ENCODE results near the gene PCOLCE2. TPM values are rescaled to one million over a fixed set of nuclear protein-coding genes. Genes with fewer than 3 reads are reported as not detected.
A peak's percentile ranks its signal among the peaks of the same experiment; 100 is the strongest.

The PCOLCE2 gene, protein sequence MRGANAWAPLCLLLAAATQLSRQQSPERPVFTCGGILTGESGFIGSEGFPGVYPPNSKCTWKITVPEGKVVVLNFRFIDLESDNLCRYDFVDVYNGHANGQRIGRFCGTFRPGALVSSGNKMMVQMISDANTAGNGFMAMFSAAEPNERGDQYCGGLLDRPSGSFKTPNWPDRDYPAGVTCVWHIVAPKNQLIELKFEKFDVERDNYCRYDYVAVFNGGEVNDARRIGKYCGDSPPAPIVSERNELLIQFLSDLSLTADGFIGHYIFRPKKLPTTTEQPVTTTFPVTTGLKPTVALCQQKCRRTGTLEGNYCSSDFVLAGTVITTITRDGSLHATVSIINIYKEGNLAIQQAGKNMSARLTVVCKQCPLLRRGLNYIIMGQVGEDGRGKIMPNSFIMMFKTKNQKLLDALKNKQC
- total RNA-seq, result 1 to 10 TPM in 3 of 4 donors, not detected in 1; 5.2 to 9.1 (median 6.0) TPM

DNA sequence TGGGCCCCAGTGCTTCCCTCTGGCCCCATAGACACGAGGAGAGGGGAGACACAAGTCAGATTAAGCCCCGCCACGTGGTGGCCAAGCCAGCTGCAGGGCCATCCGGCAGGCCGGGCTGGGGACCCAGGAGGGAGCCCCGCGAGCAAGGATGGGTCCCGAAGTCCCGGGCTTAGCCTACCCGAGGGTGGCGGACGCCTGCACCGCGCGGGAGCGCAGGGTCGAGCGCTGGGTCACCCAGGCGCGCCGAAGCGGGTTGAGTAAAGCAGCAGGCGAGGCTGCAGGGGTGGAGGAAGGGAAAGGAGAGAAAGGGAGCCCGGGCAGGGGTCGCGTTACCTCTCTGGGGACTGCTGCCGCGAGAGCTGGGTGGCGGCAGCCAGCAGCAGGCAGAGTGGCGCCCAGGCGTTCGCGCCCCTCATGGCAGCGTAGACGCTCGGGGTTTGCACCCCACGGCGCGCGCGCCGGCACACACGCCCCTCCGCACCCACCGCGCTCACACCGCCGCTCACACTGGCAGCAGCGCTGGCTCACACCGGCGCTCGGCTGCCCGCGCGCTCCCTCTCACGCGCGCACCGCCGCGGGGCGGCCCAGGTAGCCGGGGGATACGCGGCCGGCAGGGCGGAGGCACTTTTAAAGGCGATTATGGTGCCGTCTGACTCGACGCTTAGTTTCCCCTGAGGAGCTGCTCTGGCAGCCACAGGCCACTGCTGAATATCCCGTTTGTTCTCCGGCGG is at the start of gene PCOLCE2:
Gene PCOLCE2, minus strand, starts transcription at position 603 of the 731 bp plus-strand sequence. Its CDS starts 187 bp downstream, at position 416.
- TF ChIP-seq EP300 (IDR thresholded peaks at IDR 0.05; ENCODE audit: low read depth), result no peak
- TF ChIP-seq POLR2AphosphoS5 (IDR thresholded peaks at IDR 0.05), result no peak
- TF ChIP-seq, protein P1, sequence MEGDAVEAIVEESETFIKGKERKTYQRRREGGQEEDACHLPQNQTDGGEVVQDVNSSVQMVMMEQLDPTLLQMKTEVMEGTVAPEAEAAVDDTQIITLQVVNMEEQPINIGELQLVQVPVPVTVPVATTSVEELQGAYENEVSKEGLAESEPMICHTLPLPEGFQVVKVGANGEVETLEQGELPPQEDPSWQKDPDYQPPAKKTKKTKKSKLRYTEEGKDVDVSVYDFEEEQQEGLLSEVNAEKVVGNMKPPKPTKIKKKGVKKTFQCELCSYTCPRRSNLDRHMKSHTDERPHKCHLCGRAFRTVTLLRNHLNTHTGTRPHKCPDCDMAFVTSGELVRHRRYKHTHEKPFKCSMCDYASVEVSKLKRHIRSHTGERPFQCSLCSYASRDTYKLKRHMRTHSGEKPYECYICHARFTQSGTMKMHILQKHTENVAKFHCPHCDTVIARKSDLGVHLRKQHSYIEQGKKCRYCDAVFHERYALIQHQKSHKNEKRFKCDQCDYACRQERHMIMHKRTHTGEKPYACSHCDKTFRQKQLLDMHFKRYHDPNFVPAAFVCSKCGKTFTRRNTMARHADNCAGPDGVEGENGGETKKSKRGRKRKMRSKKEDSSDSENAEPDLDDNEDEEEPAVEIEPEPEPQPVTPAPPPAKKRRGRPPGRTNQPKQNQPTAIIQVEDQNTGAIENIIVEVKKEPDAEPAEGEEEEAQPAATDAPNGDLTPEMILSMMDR (IDR thresholded peaks at IDR 0.05), result no peak
- no peak for TF ChIP-seq POLR2A (IDR thresholded peaks at IDR 0.05)
- Histone ChIP-seq H3K27me3 (peaks cover 66% of the 10 kb centered on the region), H3K4me3 (peak within 1 kb of the TSS; percentile 14 to 59 (median 42)), H3K36me3 (no peaks in the 10 kb centered on the region), H3K27ac (no peak within 1 kb of the TSS), H3K4me1 (peaks cover 0 to 18% (median 14%) of the 10 kb centered on the region in 4 donors), H3K9me3 (no peaks in the 10 kb centered on the region)
- in situ Hi-C loops (cut with MboI; ENCODE audit: low pct_ligation_motif_present in 1 of 4, low pct_unique_long_range_greater_than_20kb in 1 of 4, low sequenced_read_pairs in 3 of 4), result no loop called here
- WGBS, 2 donors (ENCODE audit: low coverage in 1 of 2), result 1% methylated on average over 44 of the region's 74 CpGs; no CpG with 5 or more reads in 1 of the 2 donors
- peak; percentile 8 for DNase-seq
- intact Hi-C loops (cut with DNase I; ENCODE audit: low total_unique reads), result no loop called here

DNA sequence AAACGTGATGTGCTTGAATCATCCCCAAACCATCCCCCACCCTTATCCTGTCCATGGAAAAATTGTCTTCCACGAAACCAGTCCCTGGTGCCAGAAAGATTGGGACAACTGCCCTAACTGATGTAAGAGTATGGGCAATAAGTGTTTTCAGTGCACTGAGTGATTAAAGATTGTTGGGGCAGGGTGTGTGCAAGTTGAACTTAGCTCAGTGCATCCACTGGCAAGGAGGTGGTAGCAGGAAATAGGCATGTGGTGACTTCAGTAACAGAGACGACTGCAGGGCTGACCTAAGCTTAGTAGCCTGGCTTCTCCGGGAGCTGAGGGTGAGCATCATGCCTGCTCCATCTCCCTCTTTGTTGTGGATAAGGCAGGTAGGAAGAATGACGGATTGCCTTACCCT is 47.1 kb upstream of the PCOLCE2 start:
- TF ChIP-seq, protein P1 (IDR thresholded peaks at IDR 0.05), result no peak
- no peak overlapping the region for H3K4me3 ChIP-seq
- peak; percentile 18 for DNase-seq
- H3K27me3 ChIP-seq, result no peaks in the 10 kb centered on the region
- H3K9me3 ChIP-seq, result no peaks in the 10 kb centered on the region
- in situ Hi-C loops (cut with MboI; ENCODE audit: low pct_ligation_motif_present in 1 of 4, low pct_unique_long_range_greater_than_20kb in 1 of 4, low sequenced_read_pairs in 3 of 4) (no loop called here), intact Hi-C loops (cut with DNase I; ENCODE audit: low total_unique reads) (no loop called here)
- H3K36me3 ChIP-seq, result no peaks in the 10 kb centered on the region
- H3K4me1 ChIP-seq, result no peaks in the 10 kb centered on the region
- WGBS, 2 donors (ENCODE audit: low coverage in 1 of 2), result 38 to 51% methylated on average over 3 to 5 of the region's 5 CpGs
- no peak overlapping the region for H3K27ac ChIP-seq

DNA sequence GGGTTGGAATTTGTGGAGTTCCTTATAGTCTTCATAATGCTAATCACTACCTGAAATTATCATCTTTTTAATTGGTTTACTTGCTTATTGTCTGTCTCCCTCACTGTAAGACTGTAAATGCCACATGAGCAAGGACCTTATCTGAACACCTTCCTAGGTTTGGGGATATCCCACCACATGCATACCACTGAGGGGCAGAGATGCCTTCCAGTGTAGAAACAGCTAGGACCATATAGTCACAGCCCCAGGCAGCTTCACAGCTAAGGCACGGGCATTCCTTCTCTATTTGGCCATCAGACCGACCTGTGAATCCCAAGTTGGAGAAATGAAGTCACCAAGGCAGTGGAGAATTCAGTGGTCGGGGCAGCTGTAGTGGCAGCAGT is 46.0 kb upstream of the PCOLCE2 start:
- in situ Hi-C loops (cut with MboI; ENCODE audit: low pct_ligation_motif_present in 1 of 4, low pct_unique_long_range_greater_than_20kb in 1 of 4, low sequenced_read_pairs in 3 of 4), result no loop called here
- 86 to 100% methylated on average over 1 to 3 of the region's 3 CpGs for whole genome bisulfite sequencing, 2 donors (ENCODE audit: low coverage in 1 of 2)
- TF ChIP-seq POLR2A (IDR thresholded peaks at IDR 0.05) (no peak), EP300 (IDR thresholded peaks at IDR 0.05; ENCODE audit: low read depth) (no peak), POLR2AphosphoS5 (IDR thresholded peaks at IDR 0.05) (no peak)
- TF ChIP-seq, protein P1 (IDR thresholded peaks at IDR 0.05), result no peak
- Histone ChIP-seq H3K9me3 (no peaks in the 10 kb centered on the region), H3K4me1 (peaks cover 0 to 5% (median 2%) of the 10 kb centered on the region in 4 donors), H3K36me3 (no peaks in the 10 kb centered on the region), H3K27me3 (no peaks in the 10 kb centered on the region), H3K27ac (no peak overlapping the region), H3K4me3 (no peak overlapping the region)
- intact Hi-C loops (cut with DNase I; ENCODE audit: low total_unique reads), result no loop called here
- DNase-seq, result no peak

DNA sequence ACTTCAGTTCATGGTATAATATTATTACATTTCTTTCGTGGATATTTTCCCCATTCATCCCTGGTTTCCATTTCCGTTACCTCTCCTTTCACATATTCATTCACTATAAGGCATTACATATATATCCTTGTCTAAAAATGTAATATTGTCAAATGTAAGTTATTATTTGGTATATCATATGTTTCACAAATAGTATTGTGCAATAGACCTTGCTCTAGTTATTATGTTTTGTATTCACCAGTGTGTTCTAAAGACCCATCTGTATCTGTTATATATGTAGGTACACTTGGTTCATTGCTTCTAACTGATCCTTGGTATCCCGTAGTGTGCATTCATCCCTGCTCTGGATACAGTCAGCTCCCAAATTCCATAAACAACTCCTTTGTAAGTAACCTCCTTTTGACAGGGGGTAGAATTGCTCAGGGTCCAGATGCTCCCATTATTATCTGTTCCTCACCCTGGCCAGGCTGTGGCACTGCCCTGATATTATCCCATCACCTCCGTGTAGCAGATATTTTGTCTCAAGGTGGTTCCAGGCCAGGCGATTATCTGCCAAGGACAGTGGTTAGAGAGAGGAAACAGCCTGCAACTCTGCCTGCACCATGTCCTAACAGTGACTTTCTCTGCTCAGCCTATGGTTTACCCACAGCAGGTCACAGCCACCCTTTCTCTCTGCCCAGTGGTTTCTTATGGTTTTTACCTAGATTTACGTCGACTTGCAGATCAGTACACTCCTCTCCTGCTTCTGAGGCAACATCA is 45.4 kb upstream of the PCOLCE2 start:
- in situ Hi-C loops (cut with MboI; ENCODE audit: low pct_ligation_motif_present in 1 of 4, low pct_unique_long_range_greater_than_20kb in 1 of 4, low sequenced_read_pairs in 3 of 4), result no loop called here
- Histone ChIP-seq H3K4me3 (no peak overlapping the region), H3K4me1 (peaks cover 0 to 9% (median 3%) of the 10 kb centered on the region in 4 donors), H3K27me3 (no peaks in the 10 kb centered on the region), H3K9me3 (no peaks in the 10 kb centered on the region), H3K27ac (no peak overlapping the region), H3K36me3 (no peaks in the 10 kb centered on the region)
- WGBS, 2 donors (ENCODE audit: low coverage in 1 of 2), result 87 to 93% methylated on average over 5 to 7 of the region's 7 CpGs
- intact Hi-C loops (cut with DNase I; ENCODE audit: low total_unique reads), result no loop called here
- TF ChIP-seq, protein P1 (IDR thresholded peaks at IDR 0.05), result no peak
- TF ChIP-seq POLR2A (IDR thresholded peaks at IDR 0.05) (no peak), POLR2AphosphoS5 (IDR thresholded peaks at IDR 0.05) (no peak), EP300 (IDR thresholded peaks at IDR 0.05; ENCODE audit: low read depth) (no peak)
- DNase-seq, result no peak

All from transverse colon (tissue), 4 donors.